Stimulated activated CD4-positive, alpha-beta T cell treated with anti-CD3 and anti-CD28 coated beads, Interleukin-2, amount 100 ng/mL, for 24 hours (primary cell): ENCODE results near the gene SPOCK1.

Experiments
- DNase-seq, 2 donors: peaks; one replicate each; pipeline ENCODE4 v3.0.0-alpha.2; 2020

SPOCK1 gene

GRCh38 chr5:137357436-137357835, 141.7 kb downstream of the SPOCK1 start:
- no peak for DNase-seq

DNA sequence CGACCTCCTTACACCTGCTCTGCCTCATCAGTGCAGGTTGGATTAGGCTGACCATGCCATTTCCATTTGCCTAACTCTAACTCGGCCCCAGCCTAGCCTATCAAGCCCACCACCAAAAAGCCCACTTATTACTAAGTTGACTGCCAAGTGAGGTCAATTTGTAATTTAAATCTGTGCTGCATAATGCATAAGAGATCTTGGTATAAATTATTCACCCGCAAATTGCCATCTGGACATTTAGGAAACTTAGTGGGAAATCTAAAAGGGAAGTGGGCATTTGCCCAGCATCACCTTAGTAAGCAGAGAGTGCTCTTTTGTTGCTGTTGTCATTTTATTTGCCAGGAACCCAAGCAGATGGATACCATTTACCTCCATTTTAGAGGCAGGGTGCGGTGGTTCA, 143.0 kb downstream of the SPOCK1 start:
- DNase-seq, result no peak

DNA sequence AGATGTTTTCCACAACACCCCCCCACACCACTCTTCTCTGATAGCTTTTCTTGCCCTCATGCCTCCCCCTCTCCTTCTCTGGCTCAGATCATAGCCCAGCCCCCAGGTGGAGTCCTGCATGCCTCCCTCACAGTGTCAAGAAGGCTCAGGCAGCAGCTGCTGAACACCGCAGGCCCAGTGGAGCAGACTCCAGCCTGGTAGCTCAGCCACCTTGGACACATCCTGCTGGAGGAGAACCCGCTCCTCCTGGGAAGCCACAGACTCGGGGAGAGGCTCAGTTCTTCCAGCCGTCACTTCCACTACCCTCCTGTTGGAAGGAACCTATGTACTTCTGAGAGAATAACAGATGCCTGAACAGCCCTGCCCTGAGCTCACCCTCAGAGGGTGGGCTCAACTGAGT, 143.4 kb downstream of the SPOCK1 start:
- DNase-seq, result no peak

GRCh38 chr5:137352095-137352494, 147.0 kb downstream of the SPOCK1 start:
- no peak for DNase-seq

DNA sequence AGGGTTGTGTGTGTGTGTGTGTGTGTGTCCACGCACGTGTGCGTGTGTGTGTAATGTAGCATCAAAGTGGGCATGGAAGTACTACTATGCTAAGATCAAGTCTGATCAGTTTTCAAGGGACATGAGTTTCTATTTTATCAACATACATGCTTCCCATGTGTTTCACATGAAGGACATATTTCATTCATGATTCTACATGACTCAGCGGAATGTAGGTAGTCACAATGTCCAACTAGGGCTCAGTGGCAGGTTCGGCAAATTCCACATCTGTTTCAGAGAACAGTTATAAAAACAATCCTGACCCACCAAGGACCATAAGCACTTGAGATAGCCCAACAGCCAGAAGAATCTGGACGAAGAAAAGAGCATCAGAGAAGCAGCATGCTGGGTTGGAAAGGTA, 148.3 kb downstream of the SPOCK1 start:
- DNase-seq, result no peak

GRCh38 chr5:137348759-137349158, 150.4 kb downstream of the SPOCK1 start:
- no peak for DNase-seq

GRCh38 chr5:137347865-137348264, 151.3 kb downstream of the SPOCK1 start:
- DNase-seq, result no peak

DNA sequence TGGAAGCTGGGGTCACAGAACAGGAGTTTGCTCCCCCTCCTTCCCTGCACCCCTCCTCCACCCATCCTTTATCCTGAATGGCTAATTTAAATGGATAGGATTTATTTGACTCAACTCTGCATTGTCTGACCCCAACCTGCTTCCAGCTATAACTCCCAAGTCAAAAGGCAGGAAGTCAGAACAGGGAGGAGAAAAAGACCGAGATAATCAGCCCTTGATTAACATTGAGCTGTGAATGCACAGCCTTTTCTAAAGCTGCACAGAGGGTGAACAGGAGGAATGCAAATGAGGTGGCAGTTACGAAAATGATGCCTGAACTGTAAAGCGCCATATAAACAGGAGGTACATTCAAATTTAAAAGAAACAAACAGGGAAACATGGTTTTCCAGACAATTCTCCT, 152.8 kb downstream of the SPOCK1 start:
- no peak for DNase-seq

- DNase-seq, result no peak
Observed at GRCh38 chr5:137345396-137345795, 153.7 kb downstream of the SPOCK1 start.

DNA sequence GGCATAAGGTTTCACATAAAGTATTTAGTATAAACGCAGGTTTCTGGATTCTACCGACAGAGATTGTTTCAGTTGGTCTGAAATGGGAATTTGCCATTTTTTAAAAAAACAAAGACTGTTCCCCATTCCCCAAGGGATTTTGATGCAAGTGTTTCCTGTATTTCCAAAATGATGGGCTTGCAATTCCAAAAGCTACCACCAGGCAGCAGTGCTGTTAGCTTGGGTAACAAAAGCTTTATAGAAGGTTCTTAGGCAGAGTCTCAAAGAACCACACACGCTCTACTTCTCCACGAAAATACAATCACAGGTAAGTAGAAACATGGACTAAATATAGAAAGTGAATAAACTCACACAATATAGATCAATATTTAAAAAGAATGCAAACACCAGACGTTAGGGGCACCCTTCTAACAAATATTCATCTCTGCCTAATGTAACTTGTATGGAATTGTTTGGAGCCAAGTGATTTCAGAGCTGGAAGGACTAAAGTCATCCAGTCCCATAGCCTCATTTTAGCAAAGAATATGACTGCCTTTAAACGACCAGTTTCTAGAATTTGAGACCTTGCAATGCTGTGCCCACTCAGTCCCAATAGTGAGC, 154.3 kb downstream of the SPOCK1 start:
- peak in 1 of 2 donors; percentile 39 for DNase-seq

GRCh38 chr5:137344021-137344420, 155.1 kb downstream of the SPOCK1 start:
- DNase-seq, result no peak

GRCh38 chr5:137342764-137343163, 156.4 kb downstream of the SPOCK1 start:
- DNase-seq, result no peak

DNA sequence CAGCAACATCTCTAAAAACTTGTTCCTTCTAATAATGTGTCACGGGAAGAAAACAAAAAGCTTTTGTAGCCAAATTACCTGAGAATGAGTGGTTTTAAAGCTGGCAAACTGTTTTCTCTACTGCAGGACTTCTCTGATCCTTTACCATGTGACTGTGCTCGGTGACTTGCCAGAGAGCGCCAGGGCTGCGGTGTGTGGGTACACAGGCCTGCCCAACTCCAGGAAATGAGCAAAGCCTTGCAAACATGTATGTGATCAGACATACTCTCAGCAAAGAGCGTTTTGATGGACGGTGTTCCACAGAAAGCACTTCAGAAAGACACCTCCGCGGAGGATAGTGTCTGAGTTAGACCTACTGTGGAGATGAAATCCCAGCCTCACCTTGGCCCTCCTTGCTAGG, 157.3 kb downstream of the SPOCK1 start:
- no peak for DNase-seq

DNA sequence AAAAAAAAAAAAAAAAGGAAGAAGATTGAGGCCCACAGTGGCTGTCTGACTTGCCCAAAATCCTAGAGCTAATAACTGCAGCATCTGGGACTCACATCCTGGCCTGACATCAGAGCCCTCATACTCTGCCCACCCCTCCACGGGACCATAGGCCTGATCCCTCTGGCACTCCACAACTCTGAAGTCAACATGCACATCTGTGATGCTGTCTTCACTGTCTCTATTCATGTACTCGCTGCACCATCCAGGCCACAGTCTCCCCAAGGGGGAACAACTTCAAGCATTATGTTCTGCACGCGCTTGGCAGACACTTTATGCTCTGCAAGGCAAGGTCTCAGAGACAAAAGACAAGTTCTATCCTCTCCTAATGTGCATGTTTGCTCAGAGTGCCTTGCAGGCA, 158.2 kb downstream of the SPOCK1 start:
- no peak for DNase-seq

GRCh38 chr5:137336565-137337120, 162.5 kb downstream of the SPOCK1 start:
- DNase-seq, result no peak

GRCh38 chr5:137336161-137336560, 163.0 kb downstream of the SPOCK1 start:
- no peak for DNase-seq

GRCh38 chr5:137335493-137335892, 163.6 kb downstream of the SPOCK1 start:
- DNase-seq, result no peak

- no peak for DNase-seq
Observed at GRCh38 chr5:137333928-137334327, 165.2 kb downstream of the SPOCK1 start.

DNA sequence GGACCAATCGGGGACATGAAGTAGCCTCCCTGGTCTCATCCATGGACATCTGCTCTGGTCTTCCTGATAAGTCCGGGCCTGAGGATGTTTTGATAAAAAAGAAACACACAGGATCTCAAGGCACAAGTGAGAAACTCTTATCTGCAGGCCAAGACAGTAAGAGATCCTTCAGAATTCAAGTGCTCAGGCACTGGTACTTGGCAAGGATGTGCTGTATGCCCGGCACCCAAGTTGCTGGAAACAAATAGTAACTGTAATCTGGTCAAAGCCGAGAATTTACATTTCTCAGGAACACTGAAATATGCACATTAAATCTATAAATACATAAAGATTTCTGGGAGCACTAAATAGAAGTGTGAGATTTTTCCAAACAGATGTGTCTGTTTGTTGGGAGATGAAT, 165.7 kb downstream of the SPOCK1 start:
- DNase-seq, result no peak

GRCh38 chr5:137332296-137332695, 166.8 kb downstream of the SPOCK1 start:
- DNase-seq, result no peak

DNA sequence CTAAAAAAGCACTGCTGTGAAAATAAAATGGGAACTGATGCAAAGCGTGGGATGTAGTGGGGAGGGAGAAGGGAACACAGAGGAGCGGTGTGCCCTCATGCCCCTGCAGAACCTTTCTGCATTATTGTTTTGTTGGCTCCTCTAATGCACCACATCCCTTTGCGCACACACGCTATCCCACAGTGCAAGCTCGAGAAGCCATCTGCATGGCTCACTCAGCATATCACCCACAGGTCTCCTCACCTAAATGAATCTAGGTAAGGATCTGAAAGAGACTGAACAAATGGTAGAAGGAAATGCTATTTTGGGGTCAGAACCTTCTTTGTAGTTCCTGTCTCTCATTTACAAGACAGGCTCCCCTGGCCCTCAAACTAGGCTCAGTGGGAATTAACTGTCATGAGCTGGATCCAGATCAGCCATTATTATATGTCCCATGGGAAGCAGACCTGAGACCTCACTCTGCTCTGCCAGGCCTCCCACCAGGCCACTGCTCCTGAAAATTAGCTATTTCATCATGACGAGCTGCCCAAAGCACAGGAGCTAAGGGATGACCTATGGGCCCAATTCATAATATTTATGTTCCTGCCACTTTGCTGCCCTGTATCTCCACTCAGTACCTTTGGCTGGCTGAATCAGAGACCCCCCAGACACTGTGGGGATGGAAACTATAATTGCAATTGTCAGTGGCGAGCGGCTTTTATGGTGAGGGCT, 169.4 kb downstream of the SPOCK1 start:
- DNase-seq, result no peak

DNA sequence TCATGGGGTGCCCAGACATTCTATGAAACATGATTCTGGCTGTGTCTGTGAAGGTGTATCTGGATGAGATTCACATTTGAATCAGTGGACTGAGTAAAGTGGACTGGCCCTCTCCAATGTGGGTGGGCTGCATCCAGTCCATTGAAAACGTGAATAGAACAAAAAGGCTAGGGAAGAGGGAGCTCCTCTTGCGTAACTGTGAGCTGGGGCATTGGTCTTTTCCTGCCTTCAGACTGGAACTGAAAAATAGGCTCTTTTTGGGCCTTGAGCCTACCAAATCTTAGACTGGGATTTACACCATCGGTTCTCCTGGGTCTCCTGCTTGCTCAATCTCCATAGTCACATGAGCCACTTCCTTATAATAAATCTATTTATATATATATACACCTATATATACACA, 170.1 kb downstream of the SPOCK1 start:
- DNase-seq, result no peak

GRCh38 chr5:137328463-137328862, 170.7 kb downstream of the SPOCK1 start:
- DNase-seq, result no peak

GRCh38 chr5:137325721-137326120, 173.4 kb downstream of the SPOCK1 start:
- no peak for DNase-seq
